Amygdala (tissue), 56 donors: ENCODE results near the gene LDLRAD3.
"Not testable (repeated sequence)": the region's sequence is repeated elsewhere in the genome, so short reads cannot be mapped to it uniquely, and the experiment has no call there.

Experiments
- DNase-seq, 56 donors: peaks; one replicate each; lab custom pipeline; 2025; lab: John Stamatoyannopoulos, UW

Gene LDLRAD3

DNA sequence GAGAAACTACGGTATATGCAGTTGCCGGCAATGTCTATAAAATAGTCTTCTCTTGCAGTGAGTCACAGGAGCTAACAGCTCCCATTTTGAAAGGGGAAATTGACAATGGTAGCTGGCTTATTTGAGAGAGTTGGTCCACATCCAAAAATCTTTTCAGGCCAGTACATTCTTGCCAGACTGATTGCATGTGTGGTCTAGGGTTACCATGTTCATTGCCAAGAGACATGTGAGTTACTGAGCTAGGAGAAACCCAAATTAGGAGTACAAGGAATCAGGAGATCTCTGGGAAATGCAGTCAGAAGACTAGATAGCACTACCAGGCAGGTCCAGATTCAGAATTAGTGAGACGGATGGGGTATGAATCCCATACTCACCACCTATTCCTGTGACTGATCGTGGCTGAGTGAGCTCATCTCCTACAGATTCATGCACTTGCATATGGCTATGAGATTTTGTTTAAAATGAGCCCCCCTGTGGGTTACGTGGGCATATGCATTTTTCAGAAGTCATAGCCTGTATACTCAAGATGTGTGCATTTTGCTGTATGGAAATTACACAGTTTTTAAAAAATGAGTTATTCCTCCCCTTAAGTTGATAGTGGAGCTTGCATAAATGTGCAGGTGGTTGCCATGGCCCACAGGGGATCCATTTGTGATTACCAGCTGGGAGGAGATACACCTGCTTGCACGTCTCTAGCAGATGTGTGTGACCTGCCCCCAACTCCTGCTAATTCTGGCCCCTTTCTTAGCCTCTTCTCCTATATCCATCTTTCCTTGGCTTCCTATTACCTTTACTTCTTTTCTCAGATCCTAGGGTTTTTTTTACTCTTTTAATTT lies 242.7 kb downstream of the LDLRAD3 start:
- no peak for DNase-seq

DNA sequence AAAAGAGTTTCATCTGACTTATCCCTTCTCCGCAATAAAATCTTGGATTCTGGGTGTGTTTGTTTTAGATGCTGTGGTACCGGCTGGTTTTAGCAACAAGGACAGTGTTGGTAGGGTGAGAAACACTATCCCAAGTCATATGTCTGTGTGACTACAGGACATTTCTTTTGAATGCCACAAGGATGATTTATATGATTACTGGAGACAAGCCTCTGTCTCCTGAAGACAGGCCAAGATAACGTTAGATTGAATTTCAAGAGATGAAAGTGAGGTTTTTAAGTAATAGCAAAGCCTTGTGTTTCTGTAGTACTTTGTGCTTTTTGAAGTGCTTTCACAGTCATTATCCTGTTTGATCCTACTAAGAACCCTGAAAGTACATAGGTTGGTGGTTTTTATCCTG lies 243.8 kb downstream of the LDLRAD3 start:
- no peak for DNase-seq

GRCh38 chr11:36189735-36190134 lies 245.9 kb downstream of the LDLRAD3 start:
- DNase-seq, result not testable (repeated sequence)

GRCh38 chr11:36191941-36192340 lies 248.1 kb downstream of the LDLRAD3 start:
- DNase-seq, result no peak

DNA sequence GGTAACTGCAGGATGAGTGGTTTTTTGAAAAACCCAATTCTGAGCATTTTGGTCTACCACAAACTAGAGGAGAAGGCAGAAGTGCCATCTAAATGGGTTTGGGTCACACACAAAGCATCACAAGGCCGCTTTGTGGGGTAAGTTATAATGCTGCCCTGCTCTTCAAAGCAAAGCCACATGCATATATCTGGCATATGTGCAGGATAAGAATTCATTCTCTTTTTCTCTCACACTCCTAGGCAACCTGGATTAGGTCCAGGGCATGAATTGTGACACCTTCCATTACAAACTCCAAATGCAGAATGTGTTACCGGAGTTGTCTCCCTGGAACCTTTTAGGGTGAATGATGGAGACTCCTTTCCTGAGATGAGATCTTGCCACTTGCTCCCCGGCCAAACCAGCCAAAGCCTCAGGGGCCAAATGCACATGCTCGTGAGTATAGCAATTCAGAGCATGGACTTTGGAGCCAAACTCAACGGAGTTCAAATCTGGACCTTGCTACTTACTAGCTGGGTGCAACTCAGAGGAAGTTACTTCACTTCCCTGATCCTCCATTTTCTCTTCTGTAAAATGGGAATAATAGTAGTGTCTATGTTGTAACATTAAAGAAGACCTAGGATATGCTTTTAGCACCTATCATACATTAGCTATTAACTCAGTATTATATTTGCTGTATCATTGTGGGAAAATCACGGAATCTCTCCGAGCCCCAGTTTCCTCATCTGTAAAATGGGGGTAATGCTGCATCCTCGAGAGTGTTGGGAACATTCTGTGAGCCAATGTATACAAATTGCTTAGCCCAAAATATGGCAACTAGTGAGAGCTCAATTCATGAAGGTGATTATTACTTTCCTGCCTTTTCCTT lies 248.8 kb downstream of the LDLRAD3 start:
- DNase-seq, result no peak

GRCh38 chr11:36193290-36193619 lies 249.4 kb downstream of the LDLRAD3 start:
- DNase-seq, result no peak

DNA sequence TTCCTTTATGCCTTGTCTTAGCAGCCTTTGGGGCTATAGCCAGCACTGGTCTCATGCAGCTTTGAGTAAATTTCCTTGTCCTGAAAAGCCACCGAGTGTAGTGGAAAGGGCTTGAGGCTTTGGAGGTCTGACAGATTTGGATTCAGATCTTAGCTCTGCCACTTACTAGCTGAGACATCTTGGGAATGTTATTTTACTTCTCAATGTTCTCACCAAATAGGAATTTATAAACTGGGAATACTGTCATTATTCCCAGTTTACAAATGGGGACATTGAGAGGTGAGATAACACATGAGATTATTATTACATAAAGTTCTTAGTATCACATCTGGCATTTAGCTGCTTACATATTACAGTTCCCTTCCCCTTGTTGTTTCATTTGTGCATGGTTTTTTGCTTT lies 249.9 kb downstream of the LDLRAD3 start:
- DNase-seq, result no peak

DNA sequence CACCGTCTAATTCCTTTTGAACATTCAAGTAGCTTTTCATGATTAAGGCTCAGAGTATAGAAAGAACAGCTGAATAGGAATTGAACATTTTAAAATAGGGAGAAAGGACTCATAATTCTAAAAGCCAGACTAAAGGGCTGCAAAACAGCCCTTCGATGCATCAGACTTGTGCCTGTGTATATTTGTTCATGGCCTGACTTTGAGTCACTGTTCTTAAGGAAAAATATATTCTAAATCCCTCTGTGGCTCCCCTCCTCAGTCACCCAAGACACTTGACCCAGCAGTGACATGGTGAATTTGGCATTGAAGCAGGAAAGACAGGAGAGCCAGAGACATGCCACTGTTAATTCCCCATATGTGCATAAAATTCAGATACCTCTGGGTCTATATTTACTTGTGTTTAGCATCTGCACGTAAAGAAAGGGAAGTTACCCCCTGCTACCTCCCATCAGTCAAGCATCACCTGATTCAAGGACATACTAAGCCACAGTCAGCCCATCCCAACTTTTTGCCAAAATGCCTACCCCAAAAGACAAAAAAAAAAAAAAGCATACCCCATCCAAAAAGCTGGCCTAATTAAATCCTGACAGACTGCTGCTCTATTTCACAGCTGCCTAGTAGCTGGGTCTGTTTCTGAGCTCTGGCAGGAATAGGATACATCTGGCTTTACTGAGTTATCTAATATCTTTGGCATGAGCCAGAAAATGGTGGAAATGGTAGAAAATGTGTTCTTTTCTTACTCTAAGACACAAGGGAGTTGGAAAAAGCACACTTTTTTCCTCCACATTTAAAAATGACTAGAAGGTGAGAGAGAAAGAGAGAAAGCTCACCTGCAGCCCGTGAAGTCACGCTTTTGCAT lies 251.9 kb downstream of the LDLRAD3 start:
- DNase-seq, result no peak

- no peak for DNase-seq
Measured at GRCh38 chr11:36196411-36196998, 252.6 kb downstream of the LDLRAD3 start.

GRCh38 chr11:36201411-36201810 lies 257.5 kb downstream of the LDLRAD3 start:
- no peak for DNase-seq

GRCh38 chr11:36205536-36205935 lies 261.7 kb downstream of the LDLRAD3 start:
- no peak for DNase-seq

DNA sequence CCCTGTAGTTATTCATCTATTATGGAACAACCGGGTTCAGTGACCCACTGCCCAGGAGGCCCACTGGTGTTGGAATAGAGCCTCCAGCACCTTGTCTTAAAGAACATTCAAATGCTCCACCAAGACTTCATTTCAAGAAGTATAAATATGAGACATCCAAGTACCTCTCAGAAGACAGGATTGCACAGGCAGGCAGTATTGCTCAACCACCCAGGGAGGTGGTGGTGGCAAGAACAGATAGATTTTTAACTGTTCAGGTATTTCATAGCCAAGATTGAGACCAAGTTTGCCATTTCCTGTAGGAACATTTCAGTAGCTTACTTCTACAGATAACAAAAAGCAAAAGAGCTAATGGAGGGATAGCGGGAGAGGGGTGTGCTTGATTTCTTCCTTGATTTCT lies 266.7 kb downstream of the LDLRAD3 start:
- DNase-seq, result no peak

DNA sequence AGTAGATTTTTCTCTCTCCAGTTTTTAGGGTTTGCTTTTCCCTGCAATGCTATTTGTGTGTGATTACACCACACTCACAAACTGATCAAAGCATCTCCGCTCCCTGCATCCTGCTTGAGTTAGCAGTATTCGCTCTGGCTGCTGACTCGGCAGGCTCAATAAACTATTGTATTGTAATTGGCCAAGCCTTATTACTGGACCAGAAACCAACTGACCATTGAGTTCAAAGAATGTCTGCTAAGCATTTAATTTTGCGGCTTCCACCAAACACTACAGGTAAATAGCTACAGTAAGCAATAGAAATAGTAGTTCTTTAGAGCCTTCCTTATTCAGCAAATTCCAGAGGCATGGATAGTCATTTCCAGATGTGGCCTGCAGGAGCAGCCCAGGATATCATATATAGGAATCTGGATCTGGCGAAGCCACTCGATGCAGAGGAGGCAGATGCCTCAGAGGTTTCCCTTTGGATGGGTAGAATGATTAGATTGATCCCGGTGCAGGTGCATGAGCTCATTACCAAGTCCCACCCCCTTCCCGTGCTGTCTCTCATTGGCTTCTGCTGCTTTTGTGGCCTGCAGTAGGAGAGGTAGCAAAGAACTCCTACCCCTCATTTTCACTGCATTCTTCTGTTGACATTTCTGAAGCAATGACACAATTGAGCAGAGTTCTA lies 268.0 kb downstream of the LDLRAD3 start:
- peak in 5 of 56 donors; percentile 7 to 29 (median 23) for DNase-seq

- DNase-seq, result peak in 43 of 56 donors; percentile 11 to 72 (median 45)
Measured at GRCh38 chr11:36212564-36213392, 268.9 kb downstream of the LDLRAD3 start.

GRCh38 chr11:36213393-36213840 lies 269.6 kb downstream of the LDLRAD3 start:
- DNase-seq, result peak in 6 of 56 donors; percentile 27 to 61 (median 51)

DNA sequence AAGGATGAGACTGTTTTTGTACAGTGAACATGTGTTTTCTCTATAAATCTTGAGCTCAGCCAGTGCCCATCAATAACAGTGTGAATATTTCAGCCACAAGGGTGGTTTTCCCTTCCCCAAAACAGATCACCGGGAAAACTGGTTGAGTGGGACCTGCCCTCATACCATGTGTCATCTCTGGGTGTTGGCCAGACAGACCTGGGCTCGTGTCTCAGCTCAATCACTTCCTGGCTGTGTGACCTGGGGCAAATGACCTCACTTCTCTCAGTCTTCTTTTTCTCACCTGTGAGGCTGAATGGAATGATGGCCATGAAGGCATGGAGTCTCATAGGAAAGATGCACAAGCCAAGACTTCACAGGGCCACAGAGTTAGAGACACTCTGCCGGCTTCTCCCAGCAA lies 270.6 kb downstream of the LDLRAD3 start:
- DNase-seq, result no peak

GRCh38 chr11:36214976-36215692 lies 271.3 kb downstream of the LDLRAD3 start:
- peak in 21 of 56 donors; percentile 1 to 49 (median 25) for DNase-seq

DNA sequence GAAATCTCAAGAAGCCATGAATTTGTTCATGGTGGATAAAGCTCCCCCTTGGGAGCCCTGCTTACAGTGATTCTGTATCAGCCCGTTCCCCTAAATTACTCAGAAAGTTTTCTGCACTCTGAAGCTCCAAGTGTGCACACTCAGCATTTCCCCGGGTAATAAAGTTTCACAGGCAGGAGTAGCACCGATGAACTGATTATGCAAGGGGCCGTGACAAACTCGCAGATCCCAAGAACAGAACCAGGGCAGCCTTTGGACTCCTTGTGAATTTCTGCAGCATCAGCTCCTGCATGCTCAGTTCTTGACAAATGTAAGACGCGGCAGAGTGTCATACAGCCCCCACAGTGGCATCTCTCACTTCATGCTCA lies 271.8 kb downstream of the LDLRAD3 start:
- no peak for DNase-seq
